HTERT RPE-1 (cell line): ENCODE measurements around the gene ZNF431.
"Not testable (repeated sequence)": the region's sequence is repeated elsewhere in the genome, so short reads cannot be mapped to it uniquely, and the experiment has no call there.

Source experiments
- in situ Hi-C: fragments of 300-500 bp; cut with MboI; formaldehyde crosslinking; loops from 4 replicates; pipeline ENCODE4 v1.14.3; 2020; ENCODE audit warnings: low sequenced_read_pairs

ZNF431 gene

DNA sequence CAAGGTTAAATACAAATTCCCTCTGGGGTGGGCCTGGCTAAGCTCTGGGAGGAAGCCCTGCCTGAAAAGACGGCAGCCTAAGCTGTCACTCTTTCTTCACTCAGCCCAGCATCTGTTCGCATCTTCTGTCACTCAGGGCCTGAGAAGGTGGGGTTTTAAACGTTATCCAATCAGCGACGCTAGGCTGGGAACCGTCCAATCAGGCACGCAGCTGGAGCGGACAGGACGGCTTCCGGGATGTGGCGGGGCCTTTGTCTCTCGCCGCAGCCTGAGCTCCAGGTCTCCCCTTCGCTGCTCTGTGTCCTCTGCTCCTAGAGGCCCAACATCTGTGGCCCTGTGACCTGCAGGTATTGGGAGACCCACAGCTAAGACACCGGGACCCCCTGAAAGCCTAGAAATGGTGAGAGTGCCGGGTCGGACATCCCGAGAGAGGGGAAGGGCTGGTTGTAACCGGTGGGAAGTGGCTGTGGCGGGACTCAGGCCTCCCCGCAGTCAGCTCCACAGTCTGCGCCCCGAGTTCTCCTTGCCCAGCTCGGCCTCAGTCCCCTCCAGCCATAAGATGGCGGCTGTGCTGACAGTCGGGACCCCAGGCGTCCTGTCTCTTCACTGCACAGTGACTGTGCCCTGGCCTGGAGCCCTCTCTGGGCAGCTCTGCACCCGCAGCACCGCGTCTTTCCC is at the start of gene ZNF431:
Gene ZNF431 (plus strand): TSS at position 254 of the 678 bp plus-strand sequence. CDS start 144 bp downstream, at position 398.
- in situ Hi-C loops: no loop called here

DNA sequence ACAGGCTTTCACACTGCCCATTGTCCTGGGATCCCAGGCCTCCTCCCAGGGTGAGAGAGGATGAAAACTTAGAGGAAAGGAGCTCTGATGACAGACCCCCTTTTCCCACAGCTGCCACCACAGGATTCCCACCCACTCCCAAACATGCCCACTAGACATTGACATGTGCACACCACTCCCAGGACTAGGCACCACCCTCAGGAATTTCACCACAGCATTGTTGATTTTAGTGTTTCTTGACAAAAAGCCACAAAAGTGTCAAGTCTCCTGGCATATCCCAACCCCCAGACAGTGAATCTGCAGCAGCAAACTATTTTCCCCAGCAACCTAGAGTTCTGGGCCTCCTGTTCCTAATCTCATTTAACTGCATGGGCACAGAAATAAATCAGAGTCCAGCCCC is 49.7 kb upstream of the ZNF431 start:
- in situ Hi-C loops: no loop called here

DNA sequence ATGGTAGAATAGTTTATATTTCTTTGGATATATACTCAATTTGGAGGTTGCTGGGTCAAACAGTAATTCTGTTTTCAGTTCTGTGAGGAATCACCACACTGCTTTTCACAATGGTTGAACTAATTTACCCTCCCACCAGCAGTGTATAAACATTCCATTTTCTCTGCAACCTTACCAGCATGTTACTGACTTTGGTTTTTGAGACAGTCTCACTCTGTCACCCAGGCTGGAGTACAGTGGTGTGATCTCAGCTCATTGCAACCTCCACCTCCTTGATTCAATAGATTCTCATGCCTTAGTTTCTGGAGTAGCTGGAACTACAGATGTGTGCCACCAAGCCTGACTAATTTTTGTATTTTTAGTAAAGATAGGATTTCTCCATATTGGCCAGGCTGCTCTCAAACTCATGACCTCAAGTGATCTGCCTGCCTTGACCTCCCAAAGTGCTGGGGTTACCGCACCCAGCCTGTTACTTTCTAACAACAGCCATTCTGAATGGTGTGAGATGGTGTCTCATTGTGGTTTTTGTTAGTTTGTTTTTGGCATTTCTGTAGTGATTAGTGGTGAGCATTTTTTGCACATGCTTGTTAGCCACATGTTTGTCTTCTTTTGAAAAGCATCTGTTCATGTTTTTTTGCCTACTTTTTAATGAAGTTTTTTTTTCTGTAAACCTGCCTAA is 47.4 kb upstream of the ZNF431 start:
- in situ Hi-C loops: no loop called here

DNA sequence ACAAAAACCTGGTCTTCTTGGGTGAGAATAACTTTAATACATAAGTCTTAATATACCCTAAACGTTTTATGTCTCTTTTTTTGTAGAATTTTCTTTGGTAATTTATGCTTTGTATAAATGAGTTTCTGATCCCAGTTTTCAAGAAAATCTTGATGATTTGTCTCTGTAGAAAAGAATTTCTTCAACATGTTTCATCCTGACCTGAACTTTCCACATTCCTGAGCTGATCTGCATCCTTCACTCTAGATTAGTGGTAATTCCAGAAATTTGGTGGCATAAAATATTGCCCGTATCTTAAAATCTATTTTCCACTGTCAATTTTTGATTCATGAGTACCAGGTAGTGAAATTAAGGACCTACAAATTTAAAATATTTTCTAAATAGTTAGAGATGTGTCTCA is 43.5 kb upstream of the ZNF431 start:
- in situ Hi-C loops: no loop called here

DNA sequence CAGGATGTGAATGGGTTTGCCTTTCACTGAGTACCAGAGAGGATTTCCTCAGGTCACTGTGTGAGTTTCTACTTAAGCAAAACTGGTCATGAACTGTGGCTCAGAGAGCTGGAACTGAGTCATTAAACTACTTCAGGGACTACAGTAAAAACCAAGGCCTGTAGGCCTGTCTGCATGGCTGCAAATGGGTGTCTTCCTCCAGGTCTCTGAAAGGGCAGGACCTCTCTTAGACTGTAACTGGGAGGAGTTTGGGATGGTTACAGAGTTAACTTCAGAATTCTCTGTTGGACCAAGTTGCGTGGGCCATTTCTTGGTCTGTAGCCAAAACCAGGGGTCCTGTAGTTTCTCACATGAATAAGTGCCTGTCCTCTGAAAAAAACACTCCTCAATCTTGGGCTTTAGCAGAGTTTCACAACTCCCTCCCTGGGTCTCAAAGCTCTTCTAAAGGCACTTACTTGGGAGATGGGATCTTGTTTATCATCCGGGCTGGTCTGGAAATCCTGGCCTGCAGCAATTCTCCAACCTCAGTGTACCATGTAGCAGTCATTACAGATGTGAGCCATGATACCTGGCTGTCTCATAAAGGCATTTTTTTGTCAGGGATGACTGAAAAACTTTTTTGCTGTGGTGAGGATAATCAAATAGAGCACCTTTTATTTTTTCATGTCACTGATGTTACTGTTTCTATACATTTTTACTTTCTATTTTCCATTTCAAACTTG is 40.2 kb upstream of the ZNF431 start:
- in situ Hi-C loops: no loop called here

DNA sequence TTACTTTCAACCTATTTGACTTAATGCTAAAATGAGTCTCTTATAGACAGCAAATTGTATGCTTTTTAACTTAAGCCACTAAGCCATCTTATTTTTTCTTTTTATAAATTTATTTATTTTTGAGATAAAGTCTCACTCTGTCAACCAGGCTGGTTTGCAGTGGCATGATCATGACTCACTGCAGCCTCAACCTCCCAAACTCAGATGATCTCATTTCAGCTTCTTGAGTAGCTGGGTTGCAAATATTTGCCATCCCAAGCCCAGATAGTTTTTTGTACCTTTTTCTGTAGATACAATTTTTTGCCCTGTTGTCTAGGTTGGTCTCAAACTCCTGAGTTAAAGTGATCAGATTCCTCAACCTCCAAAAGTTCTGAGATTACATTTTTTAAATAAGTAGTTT is 32.7 kb upstream of the ZNF431 start:
- in situ Hi-C loops: no loop called here

DNA sequence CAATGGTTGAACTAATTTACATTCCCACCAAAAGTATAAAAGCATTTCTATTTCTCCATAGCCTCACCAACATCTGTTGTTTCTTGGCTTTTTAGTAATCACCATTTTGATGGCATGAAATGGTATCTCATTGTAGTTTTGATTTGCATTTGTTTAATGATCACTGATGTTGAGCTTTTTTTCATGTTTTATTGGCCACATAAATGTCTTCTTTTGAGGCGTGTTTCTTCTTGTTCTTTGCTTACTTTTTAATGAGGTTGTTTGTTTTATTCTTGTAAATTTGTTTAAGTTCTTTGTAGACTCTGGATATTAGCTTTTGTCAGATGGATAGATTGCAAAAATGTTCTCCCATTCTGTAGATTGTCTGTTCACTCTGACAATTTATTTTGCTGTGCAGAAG is 31.7 kb upstream of the ZNF431 start:
- in situ Hi-C loops: no loop called here

DNA sequence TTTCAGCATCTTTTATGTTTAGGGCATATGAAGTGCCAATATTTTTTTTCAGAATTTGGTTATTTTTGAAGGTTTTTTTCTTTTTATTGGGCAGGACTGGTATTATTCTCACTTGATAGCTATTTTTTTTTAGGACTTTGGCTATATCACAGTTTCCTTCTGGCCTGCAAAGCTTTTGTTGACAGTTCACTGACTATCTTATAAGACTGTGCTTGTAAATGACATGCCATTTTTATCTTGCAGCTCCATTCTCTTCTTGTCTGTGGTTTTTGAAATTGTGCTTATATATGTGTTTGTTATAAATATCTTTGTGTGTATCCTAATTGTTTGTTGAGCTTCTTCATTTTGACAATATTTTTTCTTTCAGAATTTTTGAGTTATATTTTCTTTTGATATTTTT is 26.4 kb upstream of the ZNF431 start:
- in situ Hi-C loops: no loop called here

DNA sequence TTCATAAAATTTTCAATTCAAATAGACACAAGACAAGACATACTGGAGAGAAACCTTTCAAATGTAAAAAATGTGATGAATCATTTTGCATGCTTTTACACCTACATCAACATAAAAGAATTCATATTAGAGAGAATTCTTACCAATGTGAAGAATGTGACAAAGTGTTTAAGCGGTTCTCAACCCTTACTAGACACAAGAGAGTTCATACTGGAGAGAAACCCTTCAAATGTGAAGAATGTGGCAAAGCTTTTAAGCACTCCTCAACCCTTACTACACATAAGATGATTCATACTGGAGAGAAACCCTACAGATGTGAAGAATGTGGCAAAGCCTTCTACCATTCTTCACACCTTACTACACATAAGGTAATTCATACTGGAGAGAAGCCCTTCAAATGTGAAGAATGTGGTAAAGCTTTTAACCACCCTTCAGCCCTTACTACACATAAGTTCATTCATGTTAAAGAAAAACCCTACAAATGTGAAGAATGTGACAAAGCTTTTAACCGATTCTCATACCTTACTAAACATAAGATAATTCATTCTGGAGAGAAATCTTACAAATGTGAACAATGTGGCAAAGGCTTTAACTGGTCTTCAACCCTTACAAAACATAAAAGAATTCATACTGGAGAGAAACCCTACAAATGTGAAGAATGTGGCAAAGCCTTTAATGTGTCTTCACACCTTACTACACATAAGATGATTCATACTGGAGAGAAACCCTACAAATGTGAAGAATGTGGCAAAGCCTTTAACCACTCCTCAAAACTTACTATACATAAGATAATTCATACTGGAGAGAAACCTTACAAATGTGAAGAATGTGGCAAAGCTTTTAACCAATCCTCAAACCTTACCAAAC is 24.6 kb upstream of the ZNF431 start:
- in situ Hi-C loops: no loop called here

DNA sequence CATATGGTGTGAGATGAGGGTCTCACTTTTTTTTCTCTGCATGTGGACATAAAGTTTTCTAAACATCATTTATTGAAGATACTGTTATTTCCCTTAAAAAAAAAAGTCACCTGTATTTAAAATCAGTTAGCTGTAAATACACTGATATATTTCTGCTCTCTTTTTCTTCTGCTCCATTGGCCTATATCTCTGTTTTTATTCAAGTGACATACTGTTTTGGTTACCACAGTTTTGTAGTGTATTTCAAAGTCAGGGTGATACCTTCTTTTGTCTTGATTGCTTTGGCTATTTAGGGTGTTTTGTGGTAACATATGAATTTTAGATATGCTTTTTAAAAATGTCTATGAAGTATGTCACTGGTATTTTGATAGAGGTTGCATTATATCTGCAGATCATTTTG is 15.8 kb upstream of the ZNF431 start:
- in situ Hi-C loops: no loop called here

DNA sequence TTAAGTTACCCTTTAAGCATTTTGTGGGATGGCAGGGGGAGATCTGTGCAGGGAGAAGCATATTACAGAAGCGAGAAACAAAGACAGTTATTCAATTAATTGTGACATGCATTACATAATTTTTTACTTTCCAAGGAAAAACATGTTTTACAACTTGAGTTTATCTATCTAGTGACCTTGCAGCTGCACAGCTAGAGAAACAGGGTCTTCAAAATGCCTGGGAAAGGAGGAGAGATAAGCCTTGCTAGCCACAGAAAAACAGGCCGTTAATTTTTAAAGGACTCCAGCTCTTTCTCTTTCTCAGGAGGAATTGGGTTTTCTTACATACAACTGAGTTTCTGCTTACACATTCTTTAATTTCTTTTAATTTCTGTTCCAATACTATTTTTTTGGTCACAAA is 14.8 kb upstream of the ZNF431 start:
- in situ Hi-C loops: no loop called here

DNA sequence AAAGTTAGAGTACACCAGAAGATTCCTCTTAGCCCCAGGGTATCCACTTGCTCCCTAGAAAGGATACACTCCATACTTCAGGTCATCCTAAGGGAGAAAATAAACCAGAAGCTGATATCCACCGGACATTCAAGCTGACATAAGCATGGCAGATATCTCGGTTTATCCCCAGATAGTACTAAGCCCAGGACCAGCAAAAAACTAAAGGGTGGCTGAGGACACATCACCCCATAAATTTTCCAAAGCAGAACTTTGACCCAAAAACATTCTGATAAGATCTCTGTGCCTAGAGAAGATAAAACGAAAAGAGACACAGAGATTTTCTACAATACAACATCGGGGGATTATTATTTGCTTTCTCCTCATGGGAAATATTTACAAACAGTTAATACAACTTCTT is 13.9 kb upstream of the ZNF431 start:
- in situ Hi-C loops: no loop called here

DNA sequence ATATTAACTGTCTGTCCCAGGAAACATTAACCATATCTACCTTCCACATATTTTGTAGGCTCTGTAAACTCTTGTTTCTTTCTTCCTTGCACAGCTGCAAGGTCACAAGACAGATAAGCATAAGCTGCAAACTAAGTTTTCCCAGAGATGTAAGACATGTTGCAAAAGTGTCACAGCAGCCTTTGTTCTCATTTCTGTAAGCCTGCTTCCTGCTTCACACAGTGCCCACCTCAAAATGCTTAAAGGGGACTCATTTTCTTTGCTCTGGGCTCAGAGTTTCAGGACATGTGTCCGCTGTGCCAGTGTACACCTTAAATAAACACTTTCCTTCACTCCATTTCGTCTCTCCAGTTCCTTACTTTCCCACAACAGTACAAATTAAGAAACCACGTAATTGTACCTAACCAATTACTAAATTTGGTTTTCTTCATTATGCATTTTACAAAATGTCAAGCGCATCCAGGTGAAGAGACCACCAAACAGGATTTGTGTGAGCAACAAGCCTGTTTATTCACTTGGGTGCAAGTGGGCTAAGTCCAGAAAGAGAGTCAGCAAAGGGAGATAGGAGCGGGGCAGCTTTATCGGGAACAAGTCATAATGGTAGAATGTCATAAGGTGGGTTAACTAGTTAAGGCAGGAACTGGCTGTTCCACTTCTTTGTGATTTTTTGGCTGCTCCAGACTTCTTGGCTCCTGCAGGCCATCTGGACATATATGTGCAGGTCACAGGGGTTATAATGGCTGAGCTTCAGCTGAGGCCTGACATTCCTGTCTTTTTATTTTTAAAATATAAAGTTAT is 12.7 kb upstream of the ZNF431 start:
- in situ Hi-C loops: no loop called here

DNA sequence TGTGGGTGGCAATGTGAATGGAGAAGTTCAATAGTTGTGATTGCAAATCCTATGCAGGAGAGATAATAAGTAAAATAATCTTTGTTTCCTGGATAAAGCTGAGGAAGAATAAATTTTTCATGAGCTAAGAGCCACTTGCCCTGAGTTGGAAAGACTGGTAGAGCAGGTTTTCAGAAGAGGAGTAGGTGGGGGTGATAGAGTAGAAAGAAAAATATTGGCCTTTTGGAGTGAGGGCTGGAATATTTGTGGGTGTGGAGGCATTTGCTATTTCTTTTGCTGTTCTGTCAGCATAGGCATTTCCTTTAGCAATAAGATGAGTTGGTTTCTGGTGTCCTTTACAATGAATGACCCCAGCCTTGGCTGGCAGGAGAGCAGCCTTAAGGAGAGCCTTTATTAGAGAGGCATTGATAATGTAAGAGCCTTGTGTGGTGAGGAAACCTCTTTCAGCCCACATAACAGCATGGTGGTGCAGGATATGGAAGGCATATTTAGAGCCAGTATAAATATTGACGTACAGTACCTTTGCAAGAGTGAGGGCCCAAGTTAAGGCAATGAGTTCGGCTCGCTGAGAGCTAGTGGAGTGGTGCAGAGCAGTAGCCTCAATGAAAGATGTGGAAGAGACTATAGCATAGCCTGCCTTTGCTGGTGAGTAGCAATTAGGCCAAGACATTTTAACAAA is 11.6 kb upstream of the ZNF431 start:
- in situ Hi-C loops: no loop called here

DNA sequence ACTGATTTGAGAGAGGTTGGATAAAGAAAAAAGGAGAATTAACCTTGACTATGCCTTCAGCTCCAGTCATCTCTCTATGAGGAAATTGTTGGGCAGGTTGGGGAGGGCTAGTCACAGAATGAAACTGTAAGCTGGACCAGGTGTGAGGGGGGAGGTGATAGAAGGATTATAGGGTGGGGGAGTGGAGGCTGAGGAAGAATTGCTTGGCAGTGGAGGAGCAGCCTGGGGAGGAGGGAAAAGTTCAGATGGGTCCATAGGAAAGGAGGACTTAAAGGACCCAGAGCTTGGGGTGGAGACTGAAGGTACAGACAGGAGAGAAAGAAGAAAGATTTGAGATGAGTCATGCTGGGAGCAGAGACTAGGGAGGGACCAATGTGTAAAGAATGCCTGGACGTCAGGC is 8.2 kb upstream of the ZNF431 start:
- in situ Hi-C loops: no loop called here

DNA sequence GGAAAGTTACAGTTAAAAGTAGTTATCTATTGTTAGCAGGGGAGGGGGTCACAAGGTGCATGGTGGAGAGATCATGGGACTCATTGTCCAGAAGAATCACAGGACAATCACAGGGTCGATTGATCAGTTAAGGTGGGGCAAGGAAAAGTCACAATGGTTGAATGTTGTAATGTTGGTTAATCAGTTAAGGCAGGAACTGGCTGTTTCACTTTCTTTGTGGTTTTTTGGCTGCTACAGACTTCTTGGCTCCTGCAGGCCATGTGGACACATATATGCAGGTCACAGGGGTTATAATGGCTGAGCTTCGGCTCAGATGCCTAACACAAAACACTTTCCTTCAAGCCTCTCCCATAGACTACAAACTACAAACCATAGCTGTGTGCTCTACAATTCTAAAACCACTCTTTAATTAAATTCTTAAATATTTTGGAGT is 6.9 kb upstream of the ZNF431 start:
- in situ Hi-C loops: no loop called here

DNA sequence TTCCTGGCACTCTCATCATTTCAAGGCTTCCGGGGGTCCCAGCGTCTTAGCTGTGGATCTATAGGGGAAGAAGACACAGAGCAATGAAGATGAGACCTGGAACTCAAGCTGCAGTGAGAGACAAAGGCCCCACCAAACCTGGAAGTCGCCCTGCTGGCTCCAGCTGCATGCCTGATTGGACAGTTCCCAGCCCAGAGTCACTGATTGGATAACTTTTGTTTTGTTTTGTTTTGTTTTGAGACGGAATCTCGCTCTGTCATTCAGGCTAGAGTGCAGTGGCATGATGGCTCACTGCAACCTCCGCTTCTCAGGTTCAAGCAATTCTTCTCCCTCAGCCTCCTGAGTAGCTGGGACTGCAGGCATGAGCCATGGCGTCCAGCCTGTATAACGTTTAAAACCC is 6.4 kb upstream of the ZNF431 start:
- in situ Hi-C loops: no loop called here

DNA sequence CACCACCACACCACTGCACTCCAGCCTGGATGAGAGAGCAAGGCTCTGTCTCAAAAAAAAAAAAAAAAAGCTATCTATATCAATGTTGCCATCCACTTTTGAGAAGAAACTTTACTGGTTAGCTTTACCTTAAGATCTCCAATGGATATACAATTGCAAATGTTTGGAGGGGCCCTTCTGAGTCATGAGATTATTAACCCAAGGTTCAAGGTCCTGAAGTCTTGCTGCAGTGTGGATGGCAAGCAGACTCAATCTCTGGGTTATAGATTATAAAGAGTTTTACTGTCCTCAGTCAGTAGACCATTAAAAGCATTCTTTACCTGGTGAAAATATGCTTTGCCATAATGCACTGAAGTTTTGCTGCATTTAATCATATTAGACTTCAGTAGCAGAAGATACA is 3.7 kb upstream of the ZNF431 start:
- in situ Hi-C loops: no loop called here

DNA sequence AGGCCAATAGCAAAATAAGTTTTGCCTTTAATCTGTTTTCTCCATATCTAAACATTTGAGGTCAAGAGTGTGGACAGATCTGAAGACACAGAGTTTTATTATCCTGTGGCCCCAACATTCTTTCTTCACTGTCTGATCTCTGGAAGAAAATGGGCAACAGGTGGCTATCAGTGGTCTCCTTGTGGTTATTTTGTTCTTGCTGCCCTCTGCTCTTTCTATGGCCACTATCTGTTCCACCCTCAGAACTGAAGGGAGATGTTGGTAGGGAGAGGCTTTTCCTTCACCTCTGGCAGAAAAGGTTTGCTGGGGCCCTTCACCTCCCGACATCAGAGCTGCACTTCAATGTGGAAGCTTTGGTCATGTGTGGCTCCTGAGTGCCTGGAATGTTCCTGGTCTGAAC is 834 bp upstream of the ZNF431 start:
- in situ Hi-C loops: not testable (repeated sequence)

DNA sequence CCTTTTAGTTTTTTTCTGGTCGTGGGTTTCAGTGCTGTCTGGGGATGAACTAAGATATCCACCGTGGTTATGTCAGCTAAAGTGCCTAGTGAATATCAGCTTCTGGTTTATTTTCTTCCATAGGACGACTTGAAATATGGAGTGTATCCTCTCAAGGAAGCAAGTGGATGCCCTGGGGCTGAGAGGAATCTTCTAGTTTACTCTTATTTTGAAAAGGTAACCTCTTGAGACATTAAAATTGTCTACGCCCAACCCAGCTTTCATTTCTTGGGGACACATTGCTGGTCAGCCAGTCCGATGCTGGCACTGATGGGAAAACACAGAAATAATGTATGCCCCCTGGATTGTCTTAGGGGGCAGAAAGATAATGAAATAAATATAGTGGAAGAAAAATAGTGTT is 1.6 kb downstream of the ZNF431 start:
- in situ Hi-C loops: no loop called here
